Hematopoietic multipotent progenitor cell (in vitro differentiated cells): ENCODE data around the gene NOSIP. TPM values are rescaled to one million over a fixed set of nuclear protein-coding genes. Genes with fewer than 3 reads are reported as not detected.
A peak's percentile ranks its signal among the peaks of the same experiment; 100 is the strongest.
"Not testable (repeated sequence)": the region's sequence is repeated elsewhere in the genome, so short reads cannot be mapped to it uniquely, and the experiment has no call there.

Source experiments
- DNase-seq, 3 donors: peaks; one replicate each; pipeline ENCODE4 v3.0.0-alpha.2; 2011 to 2015; ENCODE audit warnings: low read depth in 2 of 3, low spot score in 2 of 3
- total RNA-seq: library from RNA; depleted of rRNA; stranded (reverse); fragments of >200 nt; gene quantifications from one replicate; pipeline ENCODE4 v1.2.3, GENCODE V29; 2012

NOSIP gene
- 114 TPM for total RNA-seq

GRCh38 chr19:49580264-49581006 lies at the start of gene NOSIP:
NOSIP (minus strand) TSS chr19:49580556; CDS start chr19:49560691, 19,865 bp downstream.
- DNase-seq, result peak; percentile 86 to 97 (median 96)

DNA sequence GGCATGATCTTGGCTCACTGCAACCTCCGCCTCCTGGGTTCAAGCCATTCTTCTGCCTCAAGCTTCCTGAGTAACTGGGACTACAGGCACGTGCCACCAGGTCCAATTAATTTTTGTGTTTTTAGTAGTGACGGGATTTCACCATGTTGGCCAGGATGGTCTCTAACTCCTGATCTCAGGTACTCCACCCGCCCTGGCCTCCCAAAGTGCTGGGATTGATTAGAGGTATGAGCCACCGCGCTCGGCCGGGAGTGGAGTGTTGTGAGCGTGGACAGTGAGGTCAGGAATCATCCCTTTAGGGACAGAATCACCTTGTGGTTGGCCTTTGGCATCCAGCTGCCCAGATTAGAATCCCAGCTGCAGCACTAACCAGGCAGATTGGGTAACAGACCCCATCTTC lies 49.3 kb upstream of the NOSIP start:
- DNase-seq, result no peak

DNA sequence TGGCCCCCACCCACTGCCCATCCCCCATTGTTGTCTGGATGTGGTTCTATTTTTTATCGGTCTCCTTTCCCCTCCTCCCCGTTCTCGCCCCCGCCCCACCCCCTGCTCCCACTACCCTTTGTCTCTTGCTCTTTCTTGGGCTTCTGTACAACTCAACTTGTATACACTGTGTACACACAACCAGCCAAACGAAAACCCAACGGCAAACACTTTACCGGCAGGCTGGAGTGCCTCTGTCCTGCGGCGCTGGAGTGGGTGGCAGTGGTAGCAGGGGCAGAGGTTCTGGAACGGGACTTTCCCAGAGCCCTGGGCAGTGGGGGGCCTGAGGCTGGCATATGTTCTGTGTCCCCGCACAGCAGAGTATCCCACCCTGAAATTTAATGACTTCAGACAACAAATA lies 45.9 kb upstream of the NOSIP start:
- no peak for DNase-seq

DNA sequence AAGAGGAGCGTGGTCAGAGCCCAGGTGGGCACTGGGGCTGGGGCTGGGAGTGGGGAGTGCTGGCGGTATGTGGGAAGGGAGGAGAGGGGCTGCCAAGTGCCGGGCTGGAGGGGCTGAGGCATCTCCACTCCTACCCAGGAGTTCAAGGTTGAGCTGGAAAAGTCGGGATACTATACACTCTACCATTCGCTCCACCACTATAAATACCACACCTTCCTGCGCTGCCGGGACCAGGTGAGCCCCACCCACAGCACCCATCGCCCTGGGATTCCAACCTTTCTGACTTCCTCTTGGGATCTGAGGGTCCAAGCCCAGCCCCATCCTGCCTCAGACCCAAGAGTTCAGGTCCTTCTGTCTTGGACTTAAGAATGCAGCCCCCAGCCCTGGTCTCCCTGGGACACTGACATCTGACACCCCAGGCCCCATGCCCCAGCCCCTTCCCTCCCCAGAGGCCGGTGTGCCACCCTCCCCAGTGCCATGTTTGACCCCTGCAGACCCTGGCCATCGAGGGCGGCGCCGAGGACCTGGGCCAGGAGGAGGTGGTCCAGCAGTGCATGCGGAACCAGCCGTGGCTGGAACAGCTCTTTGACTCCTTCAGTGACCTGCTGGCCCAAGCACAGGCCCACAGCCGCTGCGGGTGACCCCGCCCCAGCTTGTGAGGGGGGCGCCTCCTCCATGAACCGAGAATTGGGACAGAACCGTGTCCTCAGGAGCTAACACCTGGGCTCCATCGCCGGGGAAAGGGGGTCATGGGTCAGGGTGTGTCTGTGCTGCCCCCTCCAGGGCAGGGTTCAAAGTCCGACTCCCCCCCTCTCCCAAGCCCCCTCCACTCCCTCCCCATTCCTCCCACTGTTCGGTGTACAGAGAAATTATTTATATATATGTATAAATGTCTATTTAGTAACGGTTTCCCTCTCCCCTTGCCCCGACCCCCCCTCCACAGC lies 44.9 kb upstream of the NOSIP start:
- DNase-seq, result no peak

DNA sequence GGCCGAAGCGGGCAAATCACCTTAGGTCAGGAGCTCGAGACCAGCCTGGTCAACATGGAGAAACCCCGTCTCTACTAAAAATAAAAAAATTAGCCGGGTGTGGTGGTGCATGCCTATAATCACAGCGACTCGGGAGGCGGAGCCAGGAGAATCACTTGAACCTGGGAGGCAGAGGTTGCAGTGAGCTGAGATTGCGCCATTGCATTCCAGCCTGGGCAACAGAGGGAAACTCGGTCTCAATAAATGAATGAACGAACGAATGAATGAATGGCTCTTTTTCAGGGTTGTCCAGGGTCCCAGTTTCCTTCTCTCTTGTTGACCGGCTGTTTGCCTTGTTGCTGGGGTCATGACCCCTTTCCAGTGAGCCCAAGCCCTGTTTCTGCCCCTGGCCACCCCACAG lies 37.5 kb upstream of the NOSIP start:
- DNase-seq, result not testable (repeated sequence)

- DNase-seq, result no peak
Measured at GRCh38 chr19:49616945-49617344, 36.6 kb upstream of the NOSIP start.

DNA sequence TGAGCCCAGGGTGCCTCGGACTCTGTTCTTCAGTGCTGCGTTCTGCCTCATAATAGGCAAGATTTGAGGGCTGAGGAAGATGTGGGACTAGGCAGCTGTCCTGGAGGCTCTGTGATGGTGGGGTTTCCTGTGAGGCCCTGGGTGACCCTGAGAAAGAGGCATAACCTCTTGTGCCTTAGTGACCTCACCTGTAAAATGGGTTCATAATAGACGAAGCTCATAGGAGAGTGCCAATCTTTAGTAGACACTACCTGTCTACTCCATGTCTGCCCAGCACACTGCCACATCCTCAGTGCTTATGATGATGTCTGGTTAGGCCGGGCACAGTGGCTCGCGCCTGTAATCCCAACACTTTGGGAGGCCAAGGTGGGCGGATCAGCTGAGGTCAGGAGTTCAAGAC lies 36.2 kb upstream of the NOSIP start:
- no peak for DNase-seq

- no peak for DNase-seq
Measured at GRCh38 chr19:49615861-49616260, 35.5 kb upstream of the NOSIP start.

GRCh38 chr19:49614096-49614833 lies 33.9 kb upstream of the NOSIP start:
- no peak for DNase-seq

DNA sequence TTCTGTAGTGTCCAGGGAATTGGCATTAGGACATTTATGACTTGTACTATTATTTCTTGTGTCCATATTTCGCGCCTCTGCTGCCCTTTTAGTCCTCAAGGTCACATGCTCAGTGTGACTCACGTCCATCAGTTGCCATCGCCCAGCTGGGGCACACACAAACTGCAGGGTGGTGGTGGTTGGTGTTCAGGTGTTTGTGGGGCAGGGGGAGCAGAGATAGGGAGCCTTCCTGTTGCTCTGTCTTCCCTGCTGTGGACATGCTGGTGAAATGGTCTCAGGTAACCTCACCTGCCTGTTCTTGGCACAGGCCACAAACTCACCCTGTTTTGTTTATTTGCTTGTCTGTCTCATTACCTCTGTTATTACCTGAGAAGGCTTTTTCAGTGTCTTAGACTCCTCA lies 33.0 kb upstream of the NOSIP start:
- no peak for DNase-seq

- no peak for DNase-seq
Measured at GRCh38 chr19:49609499-49610092, 29.2 kb upstream of the NOSIP start.

DNA sequence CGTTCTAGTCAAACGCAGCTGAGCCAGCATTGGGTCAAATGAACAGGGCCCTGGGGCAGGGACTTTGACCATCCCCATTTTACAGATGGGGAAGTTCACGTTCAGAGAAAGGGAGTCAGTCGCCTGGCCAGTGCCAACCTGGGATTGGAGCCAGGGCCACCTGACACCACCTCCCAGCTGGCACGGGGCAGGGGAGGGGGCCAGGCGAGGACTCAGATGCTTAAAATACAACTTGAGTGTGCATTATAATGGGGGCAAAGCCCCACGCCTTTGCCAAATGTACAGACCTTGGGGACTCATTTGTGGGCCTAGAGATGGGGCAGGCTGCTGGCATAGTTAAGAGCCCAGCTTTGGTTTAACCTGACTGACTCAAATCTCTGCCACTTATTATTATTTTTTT lies 25.2 kb upstream of the NOSIP start:
- DNase-seq, result no peak

GRCh38 chr19:49602806-49603205 lies 22.4 kb upstream of the NOSIP start:
- no peak for DNase-seq

DNA sequence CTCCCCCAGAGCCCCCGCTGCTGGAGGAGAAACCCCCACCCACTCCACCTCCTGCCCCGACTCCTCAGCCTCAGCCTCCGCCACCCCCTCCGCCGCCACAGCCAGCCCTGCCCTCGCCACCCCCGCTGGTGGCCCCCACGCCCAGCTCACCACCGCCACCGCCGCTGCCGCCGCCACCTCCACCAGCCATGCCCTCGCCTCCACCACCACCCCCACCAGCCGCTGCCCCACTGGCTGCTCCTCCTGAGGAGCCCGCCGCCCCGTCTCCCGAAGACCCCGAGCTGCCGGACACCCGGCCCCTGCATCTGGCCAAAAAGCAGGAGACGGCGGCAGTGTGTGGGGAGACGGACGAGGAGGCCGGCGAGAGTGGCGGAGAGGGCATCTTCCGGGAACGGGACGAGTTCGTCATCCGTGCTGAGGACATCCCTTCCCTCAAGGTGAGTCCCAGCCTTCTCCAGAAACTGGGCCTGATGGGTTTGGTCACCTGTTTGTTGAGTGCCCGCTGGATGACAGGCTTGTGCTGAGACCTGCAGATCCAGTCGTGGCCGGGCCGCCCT lies 21.2 kb upstream of the NOSIP start:
- no peak for DNase-seq

DNA sequence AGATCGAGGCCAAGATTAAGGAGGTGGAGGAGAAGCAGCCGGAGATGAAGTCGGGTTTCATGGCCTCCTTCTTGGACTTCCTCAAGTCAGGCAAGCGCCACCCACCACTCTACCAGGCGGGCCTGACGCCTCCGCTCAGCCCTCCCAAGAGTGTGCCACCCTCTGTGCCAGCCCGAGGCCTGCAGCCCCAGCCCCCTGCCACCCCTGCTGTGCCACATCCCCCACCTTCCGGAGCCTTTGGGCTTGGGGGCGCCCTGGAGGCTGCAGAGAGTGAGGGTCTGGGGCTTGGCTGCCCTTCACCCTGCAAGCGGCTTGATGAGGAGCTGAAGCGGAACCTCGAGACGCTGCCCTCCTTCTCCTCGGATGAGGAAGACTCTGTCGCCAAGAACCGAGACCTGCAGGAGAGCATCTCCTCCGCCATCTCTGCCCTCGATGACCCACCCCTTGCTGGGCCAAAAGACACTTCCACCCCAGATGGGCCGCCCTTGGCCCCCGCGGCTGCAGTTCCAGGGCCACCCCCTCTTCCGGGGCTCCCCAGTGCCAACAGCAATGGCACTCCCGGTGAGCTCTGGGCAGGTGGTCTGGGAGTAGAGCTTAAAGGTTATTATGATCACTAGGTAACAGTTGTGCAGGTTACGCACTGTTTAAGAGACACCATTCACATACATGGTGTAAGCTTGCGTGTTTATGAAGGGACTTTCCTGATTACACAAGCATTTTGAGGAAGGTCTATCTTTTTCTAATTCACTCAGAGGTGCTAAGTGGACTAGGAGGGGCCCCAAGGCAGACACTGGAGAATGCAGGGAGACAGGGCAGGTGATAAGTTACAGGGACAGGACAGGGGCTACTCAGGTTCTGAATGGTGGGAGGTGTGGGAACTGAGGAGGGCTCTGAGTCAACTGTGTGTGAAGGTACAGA lies 19.3 kb upstream of the NOSIP start:
- DNase-seq, result no peak

- DNase-seq, result no peak
Measured at GRCh38 chr19:49597703-49597974, 17.3 kb upstream of the NOSIP start.

- DNase-seq, result no peak
Measured at GRCh38 chr19:49596954-49597702, 16.8 kb upstream of the NOSIP start.

DNA sequence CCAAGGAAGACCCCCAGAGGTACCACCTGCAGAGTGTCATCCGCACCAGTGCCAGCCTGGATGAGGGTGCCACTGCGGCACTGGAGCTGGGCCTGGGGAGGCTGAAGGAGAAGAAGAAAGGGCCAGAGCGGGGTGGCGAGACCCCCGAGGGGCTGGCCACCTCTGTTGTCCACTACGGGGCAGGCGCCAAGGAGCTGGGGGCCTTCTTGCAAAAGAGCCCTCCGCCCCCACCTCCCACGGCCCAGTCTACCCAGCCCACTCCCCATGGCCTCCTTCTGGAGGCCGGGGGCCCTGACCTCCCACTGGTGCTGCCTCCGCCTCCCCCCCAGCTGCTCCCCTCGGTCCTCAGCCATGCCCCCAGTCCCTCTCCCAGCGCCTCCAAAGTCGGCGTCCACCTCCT lies 16.1 kb upstream of the NOSIP start:
- DNase-seq, result no peak

DNA sequence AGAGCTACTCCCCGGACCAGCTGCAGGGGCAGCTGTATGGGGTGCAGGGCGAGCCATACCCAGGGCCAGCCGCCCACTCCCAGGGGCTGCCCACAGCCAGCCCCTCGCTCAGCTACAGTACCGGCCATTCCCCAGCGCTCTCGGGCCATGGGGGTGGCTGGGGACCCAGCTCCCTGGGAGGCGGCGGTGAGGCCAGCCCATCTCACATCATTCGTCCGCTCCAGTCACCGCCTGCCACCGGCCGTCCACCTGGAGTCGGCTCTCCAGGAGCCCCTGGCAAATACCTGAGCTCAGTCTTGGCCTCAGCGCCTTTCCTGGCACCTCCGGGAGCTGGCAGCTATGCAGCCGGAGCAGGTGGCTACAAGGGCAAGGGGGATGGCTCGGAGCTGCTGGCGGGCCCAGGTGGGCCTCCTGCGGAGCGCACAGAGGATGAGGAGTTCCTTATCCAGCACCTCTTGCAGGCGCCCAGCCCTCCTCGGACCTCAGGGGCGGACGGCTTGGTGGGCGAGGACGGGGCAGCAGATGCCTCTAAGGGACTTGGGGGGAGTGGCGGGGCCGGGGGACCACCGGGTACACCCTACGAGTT lies 15.6 kb upstream of the NOSIP start:
- no peak for DNase-seq
